HEK293 (cell line): Measurements from ENCODE around the gene LRRC75A.

Experiments
- CTCF ChIA-PET: fragments of 350-600 bp; formaldehyde crosslinking; extraction: SDS; loops from one replicate; lab custom pipeline; 2021; ENCODE audit warnings: antibody characterized with exemption; lab: Yijun Ruan, JAX
- POLR2A ChIA-PET: fragments of 300-600 bp; formaldehyde crosslinking; extraction: SDS; loops from one replicate; lab custom pipeline; 2020; ENCODE audit warnings: antibody characterized with exemption, inconsistent platforms; lab: Yijun Ruan, JAX
- H3K27ac ChIP-seq: fragments of 200-500 bp; sonication (Bioruptor generic); 2 replicates; pipeline ENCODE4 v1.5.1; 2014; ENCODE audit warnings: low read depth, low read length, control low read depth, inconsistent platforms; ENCODE audit errors: extremely low read depth
- H3K36me3 ChIP-seq, 2 experiments: fragments of 200-500 bp in 1 of 2; sonication (Bioruptor generic) in 1 of 2; 1 replicate in 1 of 2; 2 replicates in 1 of 2; pipeline ENCODE4 v1.5.1; 2014 to 2017; ENCODE audit warnings: inconsistent platforms in 2 of 2, low read length in 2 of 2; ENCODE audit not compliant: control insufficient read depth in 2 of 2, insufficient read depth in 1 of 2
- H3K4me1 ChIP-seq: fragments of 200-500 bp; sonication (Bioruptor generic); 2 replicates; pipeline ENCODE4 v1.5.1; 2014; ENCODE audit warnings: mild to moderate bottlenecking, low read length, inconsistent platforms; ENCODE audit not compliant: control insufficient read depth, insufficient read depth
- H3K4me3 ChIP-seq: 2 replicates; pipeline ENCODE4 v1.5.1; 2011; ENCODE audit warnings: low read depth, mild to moderate bottlenecking, control low read depth, low read length, moderate library complexity
- H3K9me3 ChIP-seq: fragments of 200-500 bp; sonication (Bioruptor generic); 2 replicates; pipeline ENCODE4 v1.5.1; 2014; ENCODE audit warnings: low read depth, low read length, inconsistent platforms; ENCODE audit not compliant: control insufficient read depth, insufficient read depth
- EGR2 ChIP-seq: fragments of 450-650 bp; formaldehyde crosslinking; IDR thresholded peaks from 2 replicates; pipeline ENCODE4 v1.5.1; 2016; ENCODE audit warnings: low read depth, missing biosample characterization, missing genetic modification characterization
- FEZF1 ChIP-seq: fragments of 450-650 bp; formaldehyde crosslinking; IDR thresholded peaks from 2 replicates; pipeline ENCODE4 v1.5.1; 2016; ENCODE audit warnings: missing biosample characterization, missing genetic modification characterization
- IKZF3 ChIP-seq: fragments of 450-650 bp; IDR thresholded peaks from 2 replicates; pipeline ENCODE4 v1.5.0; 2018; ENCODE audit warnings: missing biosample characterization, mild to moderate bottlenecking, missing genetic modification characterization, moderate library complexity
- KLF1 ChIP-seq: fragments of 450-650 bp; formaldehyde crosslinking; IDR thresholded peaks from 2 replicates; pipeline ENCODE4 v1.5.1; 2016; ENCODE audit warnings: missing biosample characterization, missing genetic modification characterization
- KLF7 ChIP-seq: fragments of 450-650 bp; formaldehyde crosslinking; IDR thresholded peaks from 2 replicates; pipeline ENCODE4 v1.5.1; 2016; ENCODE audit warnings: missing biosample characterization, missing genetic modification characterization, borderline replicate concordance
- KLF9 ChIP-seq: fragments of 450-650 bp; formaldehyde crosslinking; IDR thresholded peaks from 2 replicates; pipeline ENCODE4 v1.5.1; 2016; ENCODE audit warnings: missing biosample characterization, missing genetic modification characterization, low read depth
- OSR2 ChIP-seq: fragments of 450-650 bp; formaldehyde crosslinking; IDR thresholded peaks from 2 replicates; pipeline ENCODE4 v1.5.1; 2016; ENCODE audit warnings: missing biosample characterization, missing genetic modification characterization
- TCF7L2 ChIP-seq: IDR thresholded peaks from 2 replicates; pipeline ENCODE4 v1.6.1; 2011; ENCODE audit warnings: low read depth, mild to moderate bottlenecking, inconsistent platforms, low read length, moderate library complexity, borderline replicate concordance
- WT1 ChIP-seq: fragments of 450-650 bp; formaldehyde crosslinking; IDR thresholded peaks from 2 replicates; pipeline ENCODE4 v1.5.1; 2016; ENCODE audit warnings: missing biosample characterization, missing genetic modification characterization
- ZFP3 ChIP-seq: fragments of 450-650 bp; formaldehyde crosslinking; IDR thresholded peaks from 2 replicates; pipeline ENCODE4 v1.5.1; 2016; ENCODE audit warnings: low read depth, missing biosample characterization, missing genetic modification characterization
- ZFP69B ChIP-seq: fragments of 450-650 bp; formaldehyde crosslinking; IDR thresholded peaks from 2 replicates; pipeline ENCODE4 v1.5.1; 2016; ENCODE audit warnings: missing biosample characterization, missing genetic modification characterization
- ZIC2 ChIP-seq: fragments of 450-650 bp; formaldehyde crosslinking; IDR thresholded peaks from 2 replicates; pipeline ENCODE4 v1.5.1; 2016; ENCODE audit warnings: missing biosample characterization, missing genetic modification characterization
- ZNF121 ChIP-seq: fragments of 450-650 bp; formaldehyde crosslinking; IDR thresholded peaks from 2 replicates; pipeline ENCODE4 v1.5.1; 2016; ENCODE audit warnings: missing biosample characterization, missing genetic modification characterization
- ZNF2 ChIP-seq: fragments of 450-650 bp; formaldehyde crosslinking; IDR thresholded peaks from 2 replicates; pipeline ENCODE4 v1.5.1; 2016; ENCODE audit warnings: missing biosample characterization, missing genetic modification characterization
- ZNF366 ChIP-seq: fragments of 450-650 bp; formaldehyde crosslinking; conservative IDR thresholded peaks from 2 replicates; pipeline ENCODE4 v1.5.1; 2016; ENCODE audit warnings: missing biosample characterization, missing genetic modification characterization
- ZNF391 ChIP-seq: fragments of 450-650 bp; formaldehyde crosslinking; IDR thresholded peaks from 2 replicates; pipeline ENCODE4 v1.5.1; 2016; ENCODE audit warnings: low read depth, missing biosample characterization, missing genetic modification characterization, borderline replicate concordance
- ZNF426 ChIP-seq: fragments of 450-650 bp; formaldehyde crosslinking; IDR thresholded peaks from 2 replicates; pipeline ENCODE4 v1.5.1; 2017; ENCODE audit warnings: missing biosample characterization, missing genetic modification characterization, mild to moderate bottlenecking, inconsistent platforms, moderate library complexity
- ZNF529 ChIP-seq: fragments of 450-650 bp; formaldehyde crosslinking; IDR thresholded peaks from 2 replicates; pipeline ENCODE4 v1.5.1; 2017; ENCODE audit warnings: missing genetic modification characterization, missing biosample characterization; ENCODE audit not compliant: insufficient replicate concordance
- ZNF549 ChIP-seq: fragments of 450-650 bp; IDR thresholded peaks from 2 replicates; pipeline ENCODE4 v1.5.1; 2018; ENCODE audit warnings: missing biosample characterization, missing genetic modification characterization, mild to moderate bottlenecking, inconsistent platforms, moderate library complexity
- ZNF623 ChIP-seq: fragments of 450-650 bp; formaldehyde crosslinking; IDR thresholded peaks from 2 replicates; pipeline ENCODE4 v1.5.1; 2016; ENCODE audit warnings: missing biosample characterization, missing genetic modification characterization
- ZNF777 ChIP-seq: fragments of 450-650 bp; formaldehyde crosslinking; IDR thresholded peaks from 2 replicates; pipeline ENCODE4 v1.5.1; 2017; ENCODE audit warnings: missing biosample characterization, missing genetic modification characterization, borderline replicate concordance
- ZNF785 ChIP-seq: fragments of 450-650 bp; formaldehyde crosslinking; IDR thresholded peaks from 2 replicates; pipeline ENCODE4 v1.5.1; 2016; ENCODE audit warnings: missing biosample characterization, missing genetic modification characterization
- ZNF837 ChIP-seq: fragments of 450-650 bp; formaldehyde crosslinking; IDR thresholded peaks from 2 replicates; pipeline ENCODE4 v1.5.1; 2016; ENCODE audit warnings: missing biosample characterization, missing genetic modification characterization
- ZSCAN16 ChIP-seq: fragments of 450-650 bp; formaldehyde crosslinking; IDR thresholded peaks from 2 replicates; pipeline ENCODE4 v1.5.1; 2016; ENCODE audit warnings: missing biosample characterization, missing genetic modification characterization
- TF ChIP-seq, protein P1 (sequence below): fragments of 450-650 bp; formaldehyde crosslinking; IDR thresholded peaks from 2 replicates; pipeline ENCODE4 v1.5.1; 2016; ENCODE audit warnings: missing biosample characterization, missing genetic modification characterization
- TF ChIP-seq, protein P2 (sequence below): fragments of 450-650 bp; formaldehyde crosslinking; IDR thresholded peaks from 2 replicates; pipeline ENCODE4 v1.5.1; 2016; ENCODE audit warnings: missing biosample characterization, missing genetic modification characterization
- TF ChIP-seq, protein P3 (sequence below): fragments of 450-650 bp; formaldehyde crosslinking; IDR thresholded peaks from 2 replicates; pipeline ENCODE4 v1.5.1; 2016; ENCODE audit warnings: missing biosample characterization, missing genetic modification characterization
- TF ChIP-seq, protein P4 (sequence below): fragments of 450-650 bp; formaldehyde crosslinking; conservative IDR thresholded peaks from 2 replicates; pipeline ENCODE4 v1.5.1; 2016; ENCODE audit warnings: low read depth, missing biosample characterization, missing genetic modification characterization

The LRRC75A gene

DNA sequence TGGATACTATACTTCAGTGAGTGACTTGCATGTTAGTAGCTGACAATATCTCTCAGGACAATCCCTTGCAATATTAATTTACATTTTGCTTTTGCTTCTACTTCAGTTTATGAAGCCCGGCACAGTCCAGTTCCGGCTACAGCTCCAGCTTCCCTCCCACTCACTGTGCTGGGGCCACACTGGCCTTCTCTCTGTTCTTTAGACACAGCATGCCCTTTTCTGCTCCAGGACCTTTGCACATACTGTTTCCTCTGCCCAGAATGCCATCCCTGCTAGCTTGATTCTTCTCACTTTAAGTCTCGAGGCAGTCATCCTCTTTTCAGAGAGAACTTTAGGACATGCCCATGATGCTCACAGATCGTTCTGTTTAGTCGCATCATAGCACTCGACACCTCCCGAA, 25.5 kb upstream of the LRRC75A start:
- Histone ChIP-seq H3K9me3 (no peaks in the 10 kb centered on the region), H3K36me3 (no peaks in the 10 kb centered on the region), H3K4me3 (no peak overlapping the region), H3K27ac (no peak overlapping the region), H3K4me1 (peaks cover 3% of the 10 kb centered on the region; the same call in 1 of the 2 replicates)
- TF ChIP-seq ZNF391 (tag by site-specific recombination) = no peak
- TF ChIP-seq, protein P1, sequence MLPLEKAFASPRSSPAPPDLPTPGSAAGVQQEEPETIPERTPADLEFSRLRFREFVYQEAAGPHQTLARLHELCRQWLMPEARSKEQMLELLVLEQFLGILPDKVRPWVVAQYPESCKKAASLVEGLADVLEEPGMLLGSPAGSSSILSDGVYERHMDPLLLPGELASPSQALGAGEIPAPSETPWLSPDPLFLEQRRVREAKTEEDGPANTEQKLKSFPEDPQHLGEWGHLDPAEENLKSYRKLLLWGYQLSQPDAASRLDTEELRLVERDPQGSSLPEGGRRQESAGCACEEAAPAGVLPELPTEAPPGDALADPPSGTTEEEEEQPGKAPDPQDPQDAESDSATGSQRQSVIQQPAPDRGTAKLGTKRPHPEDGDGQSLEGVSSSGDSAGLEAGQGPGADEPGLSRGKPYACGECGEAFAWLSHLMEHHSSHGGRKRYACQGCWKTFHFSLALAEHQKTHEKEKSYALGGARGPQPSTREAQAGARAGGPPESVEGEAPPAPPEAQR = no peak
- no peak for TF ChIP-seq ZNF529
- TF ChIP-seq ZNF837 (tag by site-specific recombination) = no peak
- TF ChIP-seq ZNF623 (tag by site-specific recombination) = peak; percentile 94
- CTCF ChIA-PET = interaction anchor here (0.6 to 7.6 kb wide), 8 partner anchors 8 to 153 kb away, joined by 3 to 261 read pairs (median 3); no protein-coding TSS in a partner anchor
- POLR2A ChIA-PET = interaction anchor here (1.5 to 2.4 kb wide), 4 partner anchors 18 to 79 kb away, joined by 4 to 11 read pairs (median 6); no protein-coding TSS in a partner anchor

DNA sequence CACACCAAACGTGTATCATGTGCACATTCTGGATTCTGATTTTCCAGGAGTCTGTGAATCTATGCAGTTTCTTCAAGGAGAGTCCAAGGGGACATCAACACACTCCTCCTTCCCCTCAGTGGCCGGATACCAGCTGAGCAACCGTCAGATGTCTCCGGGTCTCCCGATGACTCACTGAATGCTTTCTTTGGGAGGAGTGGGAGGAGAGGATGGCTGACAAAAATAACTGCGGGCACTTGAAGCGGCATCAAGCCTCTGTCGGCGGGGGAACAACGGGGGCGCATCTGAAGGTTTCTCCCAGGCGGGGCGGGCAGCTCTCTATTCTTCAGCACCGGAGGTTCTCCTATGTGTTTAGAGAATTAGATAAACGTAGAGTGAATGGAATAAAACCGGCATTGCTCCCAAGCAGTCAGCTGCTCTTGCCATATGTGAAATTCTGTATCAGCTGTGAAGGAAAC, 24.6 kb upstream of the LRRC75A start:
- H3K4me1 ChIP-seq = peaks cover 3% of the 10 kb centered on the region; the same call in 1 of the 2 replicates
- H3K36me3 ChIP-seq = no peaks in the 10 kb centered on the region
- H3K9me3 ChIP-seq = no peaks in the 10 kb centered on the region
- CTCF ChIA-PET = interaction anchor here (0.6 to 7.6 kb wide), 4 partner anchors 10 to 153 kb away, joined by 3 to 261 read pairs (median 8); no protein-coding TSS in a partner anchor
- no peak overlapping the region for H3K27ac ChIP-seq
- POLR2A ChIA-PET = interaction anchor here (0.5 to 2.4 kb wide), 9 partner anchors 19 to 500 kb away, joined by 3 to 11 read pairs (median 6); partner anchors contain the start of genes LRRC75A and UBB
- peak overlapping the region; percentile 16 for H3K4me3 ChIP-seq
- TF ChIP-seq EGR2 = peak; percentile 92
- no peak for TF ChIP-seq ZNF426 (tag by site-specific recombination)
- no peak for TF ChIP-seq ZNF777
- TF ChIP-seq ZNF623 (tag by site-specific recombination) = no peak
- TF ChIP-seq ZNF366 (tag by site-specific recombination) = peak; percentile 71
- TF ChIP-seq IKZF3 = peak; percentile 76
- no peak for TF ChIP-seq TCF7L2
- TF ChIP-seq FEZF1 = peak; percentile 59; the same call in 1 of the 2 replicates
- TF ChIP-seq KLF9 = no peak
- TF ChIP-seq, protein P2, sequence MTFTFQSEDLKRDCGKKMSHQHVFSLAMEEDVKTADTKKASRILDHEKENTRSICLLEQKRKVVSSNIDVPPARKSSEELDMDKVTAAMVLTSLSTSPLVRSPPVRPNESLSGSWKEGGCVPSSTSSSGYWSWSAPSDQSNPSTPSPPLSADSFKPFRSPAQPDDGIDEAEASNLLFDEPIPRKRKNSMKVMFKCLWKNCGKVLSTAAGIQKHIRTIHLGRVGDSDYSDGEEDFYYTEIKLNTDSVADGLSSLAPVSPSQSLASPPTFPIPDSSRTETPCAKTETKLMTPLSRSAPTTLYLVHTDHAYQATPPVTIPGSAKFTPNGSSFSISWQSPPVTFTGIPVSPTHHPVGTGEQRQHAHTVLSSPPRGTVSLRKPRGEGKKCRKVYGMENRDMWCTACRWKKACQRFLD (tag by site-specific recombination) = no peak
- no peak for TF ChIP-seq ZNF2
- TF ChIP-seq ZFP69B (tag by site-specific recombination) = no peak
- TF ChIP-seq, protein P3, sequence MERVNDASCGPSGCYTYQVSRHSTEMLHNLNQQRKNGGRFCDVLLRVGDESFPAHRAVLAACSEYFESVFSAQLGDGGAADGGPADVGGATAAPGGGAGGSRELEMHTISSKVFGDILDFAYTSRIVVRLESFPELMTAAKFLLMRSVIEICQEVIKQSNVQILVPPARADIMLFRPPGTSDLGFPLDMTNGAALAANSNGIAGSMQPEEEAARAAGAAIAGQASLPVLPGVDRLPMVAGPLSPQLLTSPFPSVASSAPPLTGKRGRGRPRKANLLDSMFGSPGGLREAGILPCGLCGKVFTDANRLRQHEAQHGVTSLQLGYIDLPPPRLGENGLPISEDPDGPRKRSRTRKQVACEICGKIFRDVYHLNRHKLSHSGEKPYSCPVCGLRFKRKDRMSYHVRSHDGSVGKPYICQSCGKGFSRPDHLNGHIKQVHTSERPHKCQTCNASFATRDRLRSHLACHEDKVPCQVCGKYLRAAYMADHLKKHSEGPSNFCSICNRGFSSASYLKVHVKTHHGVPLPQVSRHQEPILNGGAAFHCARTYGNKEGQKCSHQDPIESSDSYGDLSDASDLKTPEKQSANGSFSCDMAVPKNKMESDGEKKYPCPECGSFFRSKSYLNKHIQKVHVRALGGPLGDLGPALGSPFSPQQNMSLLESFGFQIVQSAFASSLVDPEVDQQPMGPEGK (tag by site-specific recombination) = peak; percentile 58
- peak; percentile 76 for TF ChIP-seq KLF1 (tag by site-specific recombination)
- no peak for TF ChIP-seq ZNF549 (tag by site-specific recombination)
- TF ChIP-seq OSR2 (tag by site-specific recombination) = no peak
- TF ChIP-seq ZNF785 = no peak
- no peak for TF ChIP-seq ZFP3 (tag by site-specific recombination)
- TF ChIP-seq ZSCAN16 (tag by site-specific recombination) = no peak
- TF ChIP-seq, protein P4, sequence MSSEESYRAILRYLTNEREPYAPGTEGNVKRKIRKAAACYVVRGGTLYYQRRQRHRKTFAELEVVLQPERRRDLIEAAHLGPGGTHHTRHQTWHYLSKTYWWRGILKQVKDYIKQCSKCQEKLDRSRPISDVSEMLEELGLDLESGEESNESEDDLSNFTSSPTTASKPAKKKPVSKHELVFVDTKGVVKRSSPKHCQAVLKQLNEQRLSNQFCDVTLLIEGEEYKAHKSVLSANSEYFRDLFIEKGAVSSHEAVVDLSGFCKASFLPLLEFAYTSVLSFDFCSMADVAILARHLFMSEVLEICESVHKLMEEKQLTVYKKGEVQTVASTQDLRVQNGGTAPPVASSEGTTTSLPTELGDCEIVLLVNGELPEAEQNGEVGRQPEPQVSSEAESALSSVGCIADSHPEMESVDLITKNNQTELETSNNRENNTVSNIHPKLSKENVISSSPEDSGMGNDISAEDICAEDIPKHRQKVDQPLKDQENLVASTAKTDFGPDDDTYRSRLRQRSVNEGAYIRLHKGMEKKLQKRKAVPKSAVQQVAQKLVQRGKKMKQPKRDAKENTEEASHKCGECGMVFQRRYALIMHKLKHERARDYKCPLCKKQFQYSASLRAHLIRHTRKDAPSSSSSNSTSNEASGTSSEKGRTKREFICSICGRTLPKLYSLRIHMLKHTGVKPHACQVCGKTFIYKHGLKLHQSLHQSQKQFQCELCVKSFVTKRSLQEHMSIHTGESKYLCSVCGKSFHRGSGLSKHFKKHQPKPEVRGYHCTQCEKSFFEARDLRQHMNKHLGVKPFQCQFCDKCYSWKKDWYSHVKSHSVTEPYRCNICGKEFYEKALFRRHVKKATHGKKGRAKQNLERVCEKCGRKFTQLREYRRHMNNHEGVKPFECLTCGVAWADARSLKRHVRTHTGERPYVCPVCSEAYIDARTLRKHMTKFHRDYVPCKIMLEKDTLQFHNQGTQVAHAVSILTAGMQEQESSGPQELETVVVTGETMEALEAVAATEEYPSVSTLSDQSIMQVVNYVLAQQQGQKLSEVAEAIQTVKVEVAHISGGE (tag by site-specific recombination) = peak; percentile 93
- no peak for TF ChIP-seq KLF7 (tag by site-specific recombination)
- TF ChIP-seq WT1 (tag by site-specific recombination) = peak; percentile 36; the same call in 1 of the 2 replicates
- peak; percentile 73 for TF ChIP-seq ZIC2 (tag by site-specific recombination)
- no peak for TF ChIP-seq ZNF121 (tag by site-specific recombination)
